Keratinocyte (primary cell): ENCODE measurements around the gene ZNF362. TPM values are rescaled to one million over a fixed set of nuclear protein-coding genes. Genes with fewer than 3 reads are reported as not detected.
A peak's percentile ranks its signal among the peaks of the same experiment; 100 is the strongest.

Experiments used
- DNase-seq: peaks from one replicate; pipeline ENCODE4 v3.0.0-alpha.2; 2011; ENCODE audit warnings: low read depth, missing footprints, low spot score
- FAIRE-seq: peaks from 2 replicates; lab custom pipeline; 2011; peaks lifted over from hg19 to GRCh38; lab: Jason Lieb, UNC
- H2AFZ ChIP-seq: 2 replicates; pipeline ENCODE4 v1.6.0; 2012; ENCODE audit warnings: low read length, control low read depth, inconsistent platforms; ENCODE audit not compliant: control insufficient read depth
- H3K27ac ChIP-seq: 2 replicates; pipeline ENCODE4 v1.5.1; 2011; ENCODE audit warnings: low read length; ENCODE audit not compliant: control insufficient read depth, insufficient read depth
- H3K27me3 ChIP-seq: 3 replicates; pipeline ENCODE4 v1.6.0; 2011; ENCODE audit warnings: low read length; ENCODE audit not compliant: control insufficient read depth, insufficient read depth; ENCODE audit errors: extremely low read depth
- H3K36me3 ChIP-seq, 2 experiments: 2 replicates in 1 of 2; 3 replicates in 1 of 2; pipeline ENCODE4 v1.5.1; 2011; ENCODE audit warnings: low read length in 2 of 2, mild to moderate bottlenecking in 1 of 2; ENCODE audit not compliant: control insufficient read depth in 2 of 2, insufficient read depth in 2 of 2; ENCODE audit errors: extremely low read depth in 1 of 2
- H3K4me1 ChIP-seq: 3 replicates; pipeline ENCODE4 v1.5.1; 2011; ENCODE audit warnings: low read length; ENCODE audit not compliant: control insufficient read depth, insufficient read depth; ENCODE audit errors: extremely low read depth
- H3K4me2 ChIP-seq: 3 replicates; pipeline ENCODE4 v1.6.0; 2011; ENCODE audit warnings: low read depth, low read length; ENCODE audit not compliant: control insufficient read depth, insufficient read depth; ENCODE audit errors: extremely low read depth
- H3K4me3 ChIP-seq, 3 experiments: fragments of 200-600 bp in 1 of 3; sonication (generic) in 1 of 3; 2 replicates in 2 of 3; 3 replicates in 1 of 3; pipeline ENCODE4 v1.5.1; 2011 to 2016; ENCODE audit warnings: low read length in 3 of 3, mild to moderate bottlenecking in 3 of 3, control low read depth in 2 of 3, inconsistent platforms in 1 of 3, low read depth in 1 of 3, mixed read lengths in 1 of 3, mixed run types in 1 of 3, moderate library complexity in 1 of 3; ENCODE audit not compliant: control insufficient read depth in 2 of 3, insufficient read depth in 2 of 3; ENCODE audit errors: extremely low read depth in 1 of 3
- H3K79me2 ChIP-seq: 2 replicates; pipeline ENCODE4 v1.6.0; 2012; ENCODE audit warnings: low read length; ENCODE audit not compliant: control insufficient read depth, insufficient read depth
- H3K9ac ChIP-seq: 3 replicates; pipeline ENCODE4 v1.6.0; 2011; ENCODE audit warnings: low read length; ENCODE audit not compliant: control insufficient read depth, insufficient read depth; ENCODE audit errors: extremely low read depth
- H3K9me1 ChIP-seq: 3 replicates; pipeline ENCODE4 v1.6.0; 2011; ENCODE audit warnings: low read length; ENCODE audit not compliant: control insufficient read depth, insufficient read depth; ENCODE audit errors: extremely low read depth
- H3K9me3 ChIP-seq: 2 replicates; pipeline ENCODE4 v1.5.1; 2012; ENCODE audit warnings: low read depth, low read length; ENCODE audit not compliant: control insufficient read depth
- H4K20me1 ChIP-seq: 3 replicates; pipeline ENCODE4 v1.6.0; 2011; ENCODE audit warnings: low read length; ENCODE audit not compliant: control insufficient read depth, insufficient read depth; ENCODE audit errors: extremely low read depth
- EZH2 ChIP-seq: IDR thresholded peaks from one replicate; pipeline ENCODE4 v1.6.1; 2012; ENCODE audit warnings: inconsistent platforms, mild to moderate bottlenecking, low read length, moderate library complexity
- dilution Hi-C: fragments of 300-500 bp; cut with MboI; formaldehyde crosslinking; loops from one replicate; pipeline ENCODE4 v1.7.0; 2020; ENCODE audit warnings: low sequenced_read_pairs; ENCODE audit not compliant: extremely low pct_ligation_motif_present
- polyA plus RNA-seq, 5 experiments: library from polyadenylated mRNA; depleted of rRNA in 3 of 5; stranded (reverse) in 3 of 5; stranded (forward) in 1 of 5; unstranded in 1 of 5; fragments of >200 nt; gene quantifications; 1 replicate in 1 of 5; 2 replicates in 3 of 5; 3 replicates in 1 of 5; pipeline versions ENCODE4 v1.2.1 to v1.2.3, GENCODE V29; 2011 to 2012; ENCODE audit warnings: missing spikeins in 2 of 5, low read depth in 1 of 5, low replicate concordance in 1 of 5
- TF ChIP-seq, protein P1 (sequence below), 3 experiments: IDR thresholded peaks in 1 of 3; conservative IDR thresholded peaks in 1 of 3; optimal IDR thresholded peaks in 1 of 3; 2 replicates in 2 of 3; 3 replicates in 1 of 3; pipeline versions ENCODE3 to v1.5.1; 2011; ENCODE audit warnings: low read length in 3 of 3, mild to moderate bottlenecking in 3 of 3, moderate library complexity in 2 of 3, control low read depth in 1 of 3, inconsistent platforms in 1 of 3; ENCODE audit not compliant: insufficient read depth in 2 of 3; ENCODE audit errors: extremely low read depth in 1 of 3

Gene ZNF362
- polyA plus RNA-seq, 1 donor (not counting 4 experiments of a cell fraction or from before 2014, with no cell fraction given): 2.2 TPM

- no peaks in the 10 kb centered on the region for H3K9me3 ChIP-seq
- H3K4me1 ChIP-seq: peaks cover 89% of the 10 kb centered on the region
- peaks cover 13 to 40% of the 10 kb centered on the region in 2 experiments for H3K36me3 ChIP-seq
- DNase-seq: peak; percentile 44
- peak; percentile 86 for FAIRE-seq
- H2AFZ ChIP-seq: no peak overlapping the region
- peaks cover 53% of the 10 kb centered on the region for H4K20me1 ChIP-seq
- TF ChIP-seq, protein P1, sequence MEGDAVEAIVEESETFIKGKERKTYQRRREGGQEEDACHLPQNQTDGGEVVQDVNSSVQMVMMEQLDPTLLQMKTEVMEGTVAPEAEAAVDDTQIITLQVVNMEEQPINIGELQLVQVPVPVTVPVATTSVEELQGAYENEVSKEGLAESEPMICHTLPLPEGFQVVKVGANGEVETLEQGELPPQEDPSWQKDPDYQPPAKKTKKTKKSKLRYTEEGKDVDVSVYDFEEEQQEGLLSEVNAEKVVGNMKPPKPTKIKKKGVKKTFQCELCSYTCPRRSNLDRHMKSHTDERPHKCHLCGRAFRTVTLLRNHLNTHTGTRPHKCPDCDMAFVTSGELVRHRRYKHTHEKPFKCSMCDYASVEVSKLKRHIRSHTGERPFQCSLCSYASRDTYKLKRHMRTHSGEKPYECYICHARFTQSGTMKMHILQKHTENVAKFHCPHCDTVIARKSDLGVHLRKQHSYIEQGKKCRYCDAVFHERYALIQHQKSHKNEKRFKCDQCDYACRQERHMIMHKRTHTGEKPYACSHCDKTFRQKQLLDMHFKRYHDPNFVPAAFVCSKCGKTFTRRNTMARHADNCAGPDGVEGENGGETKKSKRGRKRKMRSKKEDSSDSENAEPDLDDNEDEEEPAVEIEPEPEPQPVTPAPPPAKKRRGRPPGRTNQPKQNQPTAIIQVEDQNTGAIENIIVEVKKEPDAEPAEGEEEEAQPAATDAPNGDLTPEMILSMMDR (optimal IDR thresholded peaks at IDR 0.05 in 1 of 3, IDR thresholded peaks at IDR 0.05 in 1 of 3, conservative IDR thresholded peaks at IDR 0.05 in 1 of 3; ENCODE audit: extremely low read depth in 1 of 3, insufficient read depth in 2 of 3, low read length in 3 of 3): no peak
- no peak for TF ChIP-seq EZH2
- H3K9ac ChIP-seq: peak overlapping the region; percentile 4
- no peak overlapping the region for H3K4me3 ChIP-seq
- peaks cover 99% of the 10 kb centered on the region for H3K79me2 ChIP-seq
- peak overlapping the region; percentile 32 for H3K27ac ChIP-seq
- peak overlapping the region; percentile 30 for H3K4me2 ChIP-seq
- peaks cover 10% of the 10 kb centered on the region for H3K9me1 ChIP-seq
- H3K27me3 ChIP-seq: no peaks in the 10 kb centered on the region
- dilution Hi-C loops: no loop called here
These were observed 85.9 kb downstream of the ZNF362 start for GRCh38 chr1:33342041-33342723.

DNA sequence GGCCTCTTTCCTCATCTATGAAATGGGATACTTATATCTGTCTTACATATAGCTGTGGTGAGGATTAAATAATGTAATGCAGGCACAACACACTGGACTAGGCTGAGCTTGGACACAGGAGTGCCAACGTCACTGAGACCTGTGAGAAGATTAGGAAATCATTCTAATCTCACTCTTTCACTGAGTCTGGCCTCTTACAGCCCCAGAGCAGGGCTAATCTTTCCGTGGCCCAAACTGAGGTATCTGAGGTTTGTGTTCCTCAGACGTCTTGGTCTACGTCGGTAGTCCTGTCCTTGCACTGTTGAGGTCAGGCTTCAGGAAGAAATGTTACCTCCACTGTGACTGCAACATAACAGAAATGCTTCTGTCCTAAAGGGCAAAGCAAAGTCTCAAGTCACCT is 87.2 kb downstream of the ZNF362 start:
- DNase-seq: no peak
- no peak overlapping the region for H2AFZ ChIP-seq
- H3K27ac ChIP-seq: no peak overlapping the region
- H3K9me1 ChIP-seq: peaks cover 10% of the 10 kb centered on the region
- H4K20me1 ChIP-seq: peaks cover 43% of the 10 kb centered on the region
- TF ChIP-seq, protein P1 (optimal IDR thresholded peaks at IDR 0.05 in 1 of 3, IDR thresholded peaks at IDR 0.05 in 1 of 3, conservative IDR thresholded peaks at IDR 0.05 in 1 of 3; ENCODE audit: extremely low read depth in 1 of 3, insufficient read depth in 2 of 3, low read length in 3 of 3): no peak
- TF ChIP-seq EZH2: no peak
- no peaks in the 10 kb centered on the region for H3K27me3 ChIP-seq
- peaks cover 99% of the 10 kb centered on the region for H3K79me2 ChIP-seq
- FAIRE-seq: no peak
- dilution Hi-C loops: no loop called here
- H3K4me2 ChIP-seq: peak overlapping the region; percentile 13
- H3K9ac ChIP-seq: no peak overlapping the region
- peaks cover 16 to 47% of the 10 kb centered on the region in 2 experiments for H3K36me3 ChIP-seq
- no peaks in the 10 kb centered on the region for H3K9me3 ChIP-seq
- no peak overlapping the region for H3K4me3 ChIP-seq
- peaks cover 86% of the 10 kb centered on the region for H3K4me1 ChIP-seq
